HepG2 (cell line): Measurements from ENCODE around the gene NARF. TPM values are rescaled to one million over a fixed set of nuclear protein-coding genes. Genes with fewer than 3 reads are reported as not detected.

Experiments used
- DDIT3 ChIP-seq: sonication (generic); formaldehyde crosslinking; IDR thresholded peaks from 2 replicates; pipeline ENCODE4 v1.4.0; 2020; ENCODE audit warnings: mild to moderate bottlenecking, missing genetic modification reagents
- EEA1 ChIP-seq: sonication (generic); formaldehyde crosslinking; IDR thresholded peaks from 2 replicates; pipeline ENCODE4 v1.5.1; 2020; ENCODE audit warnings: mild to moderate bottlenecking, missing genetic modification reagents, borderline replicate concordance
- HIC2 ChIP-seq: sonication (generic); formaldehyde crosslinking; IDR thresholded peaks from 2 replicates; pipeline ENCODE4 v1.9.0; 2022; ENCODE audit warnings: low read depth, missing genetic modification reagents
- KDM4B ChIP-seq: sonication (generic); formaldehyde crosslinking; IDR thresholded peaks from 2 replicates; pipeline ENCODE4 v1.4.0; 2020; ENCODE audit warnings: missing genetic modification reagents
- KDM6A ChIP-seq: IDR thresholded peaks from 2 replicates; pipeline ENCODE4 v1.6.1; 2016; ENCODE audit warnings: low read depth
- MBNL3 ChIP-seq: fragments of 250-450 bp; sonication (Bioruptor Pico); conservative IDR thresholded peaks from 2 replicates; pipeline ENCODE4 v1.8.0; 2022; ENCODE audit warnings: mild to moderate bottlenecking, inconsistent platforms
- NFKB2 ChIP-seq: sonication (generic); formaldehyde crosslinking; IDR thresholded peaks from 2 replicates; pipeline ENCODE4 v1.4.0; 2020; ENCODE audit warnings: missing genetic modification reagents, borderline replicate concordance
- PAX8 ChIP-seq: sonication (generic); formaldehyde crosslinking; IDR thresholded peaks from 2 replicates; pipeline ENCODE4 v1.8.0; 2022; ENCODE audit warnings: mild to moderate bottlenecking, missing genetic modification reagents, borderline replicate concordance
- RBFOX2 ChIP-seq: fragments of 200-400 bp; formaldehyde crosslinking; IDR thresholded peaks from 2 replicates; pipeline ENCODE4 v1.6.1; 2017; ENCODE audit warnings: low read depth, mild to moderate bottlenecking, low read length
- RCOR2 ChIP-seq: IDR thresholded peaks from 2 replicates; pipeline ENCODE4 v1.6.1; 2016; ENCODE audit warnings: missing biosample characterization, missing genetic modification reagents
- SNAPC4 ChIP-seq: sonication (generic); formaldehyde crosslinking; IDR thresholded peaks from 2 replicates; pipeline ENCODE4 v1.4.0; 2020; ENCODE audit warnings: mild to moderate bottlenecking, missing genetic modification reagents
- SP4 ChIP-seq: sonication (generic); formaldehyde crosslinking; IDR thresholded peaks from 2 replicates; pipeline ENCODE4 v1.8.1; 2023; ENCODE audit warnings: mild to moderate bottlenecking, missing genetic modification reagents
- SRY ChIP-seq: sonication (generic); formaldehyde crosslinking; IDR thresholded peaks from 2 replicates; pipeline ENCODE4 v1.8.0; 2022; ENCODE audit warnings: mild to moderate bottlenecking, missing genetic modification reagents
- ZNF274 ChIP-seq: sonication (generic); formaldehyde crosslinking; IDR thresholded peaks from 2 replicates; pipeline ENCODE4 v1.5.1; 2020; ENCODE audit warnings: mild to moderate bottlenecking, missing genetic modification reagents
- ZNF446 ChIP-seq: sonication (generic); formaldehyde crosslinking; IDR thresholded peaks from 2 replicates; pipeline ENCODE4 v1.5.0; 2020; ENCODE audit warnings: mild to moderate bottlenecking, missing genetic modification reagents
- polyA plus RNA-seq, 8 experiments: library from polyadenylated mRNA; depleted of rRNA in 3 of 8; stranded (reverse) in 7 of 8; unstranded in 1 of 8; fragments of >200 nt; fragmentation: Illumina TruSeq in 4 of 8; extraction: Trizol in 4 of 8; gene quantifications; 2 replicates each; pipeline versions ENCODE4 v1.2.1 to v1.2.3, GENCODE V29; 2011 to 2016; ENCODE audit warnings: low read depth in 4 of 8, missing spikeins in 1 of 8, mixed read lengths in 1 of 8; ENCODE audit not compliant: insufficient read depth in 1 of 8
- total RNA-seq, 5 experiments: library from RNA; depleted of rRNA; stranded (reverse); fragments of >200 nt; fragmentation: Illumina TruSeq; extraction: Trizol; gene quantifications; 2 replicates each; pipeline ENCODE4 v1.2.3, GENCODE V29; 2016; ENCODE audit warnings: low read depth in 1 of 5

The NARF gene
- total and polyA plus RNA-seq, 2 of the 13 experiments (the other 11 are each of a cell fraction or from before 2014, with no cell fraction given), result 61.1 to 144 TPM

GRCh38 chr17:82458885-82459424, 414 bp downstream of the NARF start (continued):
- TF ChIP-seq DDIT3 (no peak), PAX8 (CRISPR knock-in tag) (no peak), KDM4B (CRISPR knock-in tag) (no peak), RCOR2 (CRISPR knock-in tag) (no peak), RBFOX2 (no peak), MBNL3 (CRISPR knock-in tag) (no peak), ZNF274 (CRISPR knock-in tag) (no peak), EEA1 (CRISPR knock-in tag) (peak; percentile 89), NFKB2 (peak; percentile 61; the same call in 1 of the 2 replicates), KDM6A (CRISPR knock-in tag) (no peak), SNAPC4 (CRISPR knock-in tag) (no peak), HIC2 (CRISPR knock-in tag) (no peak), ZNF446 (CRISPR knock-in tag) (peak; percentile 27; the same call in 1 of the 2 replicates), SP4 (no peak), SRY (0 out of 2 replicates have a peak, but pooled peaks have one; percentile 27)
